ENCODE measurements around the gene AFG3L2. TPM values are rescaled to one million over a fixed set of nuclear protein-coding genes. Genes with fewer than 3 reads are reported as not detected.

Gene AFG3L2
- total and polyA plus RNA-seq, 2 of the 13 experiments (the other 11 are each of a cell fraction or from before 2014, with no cell fraction given): 28.6 to 86.9 TPM

DNA sequence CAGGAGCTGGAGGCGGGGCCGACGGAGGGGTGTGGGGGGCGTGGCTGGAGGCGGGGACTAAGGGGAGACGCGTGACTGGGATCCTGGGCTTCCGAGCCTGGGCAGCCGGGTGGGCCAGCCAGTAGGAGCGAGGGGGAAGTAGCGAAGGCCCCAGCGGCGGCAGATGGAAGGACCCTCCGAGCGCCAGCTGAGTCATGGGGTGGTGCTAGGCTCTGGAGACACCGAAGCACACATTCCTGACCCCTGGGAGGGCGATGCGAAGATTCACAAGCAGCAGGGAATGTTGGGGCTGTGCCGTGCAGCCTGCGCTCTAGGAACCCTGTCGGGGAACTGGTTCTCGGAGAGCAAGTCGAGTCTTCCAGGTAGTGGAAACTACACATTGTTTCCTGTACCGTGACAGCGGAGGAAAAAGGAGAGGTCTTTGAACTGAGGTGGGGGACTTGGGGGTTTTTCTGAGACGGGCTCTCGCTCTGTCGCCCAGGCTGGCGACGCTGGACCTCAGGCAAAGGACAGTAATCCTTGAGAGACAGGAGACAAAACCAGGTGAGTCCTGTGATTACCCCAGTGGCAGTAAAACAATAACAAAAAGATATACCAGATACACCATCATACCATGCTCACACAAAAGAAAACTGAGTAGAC, 650 bp upstream of the AFG3L2 start (continued):
- TF ChIP-seq ZBTB25 (CRISPR knock-in tag; IDR thresholded peaks at IDR 0.05): no peak; the same call in 1 of the 2 replicates
- TF ChIP-seq HOXA5 (CRISPR knock-in tag; IDR thresholded peaks at IDR 0.05): peak; percentile 21; the same call in 1 of the 2 replicates
- no peak for TF ChIP-seq HNRNPLL (IDR thresholded peaks at IDR 0.05; ENCODE audit: low read depth, low read length, poor library complexity, severe bottlenecking)
- TF ChIP-seq, protein P1, sequence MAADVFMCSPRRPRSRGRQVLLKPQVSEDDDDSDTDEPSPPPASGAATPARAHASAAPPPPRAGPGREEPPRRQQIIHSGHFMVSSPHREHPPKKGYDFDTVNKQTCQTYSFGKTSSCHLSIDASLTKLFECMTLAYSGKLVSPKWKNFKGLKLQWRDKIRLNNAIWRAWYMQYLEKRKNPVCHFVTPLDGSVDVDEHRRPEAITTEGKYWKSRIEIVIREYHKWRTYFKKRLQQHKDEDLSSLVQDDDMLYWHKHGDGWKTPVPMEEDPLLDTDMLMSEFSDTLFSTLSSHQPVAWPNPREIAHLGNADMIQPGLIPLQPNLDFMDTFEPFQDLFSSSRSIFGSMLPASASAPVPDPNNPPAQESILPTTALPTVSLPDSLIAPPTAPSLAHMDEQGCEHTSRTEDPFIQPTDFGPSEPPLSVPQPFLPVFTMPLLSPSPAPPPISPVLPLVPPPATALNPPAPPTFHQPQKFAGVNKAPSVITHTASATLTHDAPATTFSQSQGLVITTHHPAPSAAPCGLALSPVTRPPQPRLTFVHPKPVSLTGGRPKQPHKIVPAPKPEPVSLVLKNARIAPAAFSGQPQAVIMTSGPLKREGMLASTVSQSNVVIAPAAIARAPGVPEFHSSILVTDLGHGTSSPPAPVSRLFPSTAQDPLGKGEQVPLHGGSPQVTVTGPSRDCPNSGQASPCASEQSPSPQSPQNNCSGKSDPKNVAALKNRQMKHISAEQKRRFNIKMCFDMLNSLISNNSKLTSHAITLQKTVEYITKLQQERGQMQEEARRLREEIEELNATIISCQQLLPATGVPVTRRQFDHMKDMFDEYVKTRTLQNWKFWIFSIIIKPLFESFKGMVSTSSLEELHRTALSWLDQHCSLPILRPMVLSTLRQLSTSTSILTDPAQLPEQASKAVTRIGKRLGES (CRISPR knock-in tag; IDR thresholded peaks at IDR 0.05; ENCODE audit: borderline replicate concordance): no peak
- TF ChIP-seq FIP1L1 (IDR thresholded peaks at IDR 0.05; ENCODE audit: borderline replicate concordance, insufficient read depth, low read depth, low read length): no peak
- TF ChIP-seq, protein P2, sequence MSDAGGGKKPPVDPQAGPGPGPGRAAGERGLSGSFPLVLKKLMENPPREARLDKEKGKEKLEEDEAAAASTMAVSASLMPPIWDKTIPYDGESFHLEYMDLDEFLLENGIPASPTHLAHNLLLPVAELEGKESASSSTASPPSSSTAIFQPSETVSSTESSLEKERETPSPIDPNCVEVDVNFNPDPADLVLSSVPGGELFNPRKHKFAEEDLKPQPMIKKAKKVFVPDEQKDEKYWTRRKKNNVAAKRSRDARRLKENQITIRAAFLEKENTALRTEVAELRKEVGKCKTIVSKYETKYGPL (CRISPR knock-in tag; IDR thresholded peaks at IDR 0.05): no peak
- no peak for TF ChIP-seq ZFP36L1 (CRISPR knock-in tag; IDR thresholded peaks at IDR 0.05)
- TF ChIP-seq RNF2 (conservative IDR thresholded peaks at IDR 0.05; ENCODE audit: low read depth): no peak
- TF ChIP-seq, protein P3, sequence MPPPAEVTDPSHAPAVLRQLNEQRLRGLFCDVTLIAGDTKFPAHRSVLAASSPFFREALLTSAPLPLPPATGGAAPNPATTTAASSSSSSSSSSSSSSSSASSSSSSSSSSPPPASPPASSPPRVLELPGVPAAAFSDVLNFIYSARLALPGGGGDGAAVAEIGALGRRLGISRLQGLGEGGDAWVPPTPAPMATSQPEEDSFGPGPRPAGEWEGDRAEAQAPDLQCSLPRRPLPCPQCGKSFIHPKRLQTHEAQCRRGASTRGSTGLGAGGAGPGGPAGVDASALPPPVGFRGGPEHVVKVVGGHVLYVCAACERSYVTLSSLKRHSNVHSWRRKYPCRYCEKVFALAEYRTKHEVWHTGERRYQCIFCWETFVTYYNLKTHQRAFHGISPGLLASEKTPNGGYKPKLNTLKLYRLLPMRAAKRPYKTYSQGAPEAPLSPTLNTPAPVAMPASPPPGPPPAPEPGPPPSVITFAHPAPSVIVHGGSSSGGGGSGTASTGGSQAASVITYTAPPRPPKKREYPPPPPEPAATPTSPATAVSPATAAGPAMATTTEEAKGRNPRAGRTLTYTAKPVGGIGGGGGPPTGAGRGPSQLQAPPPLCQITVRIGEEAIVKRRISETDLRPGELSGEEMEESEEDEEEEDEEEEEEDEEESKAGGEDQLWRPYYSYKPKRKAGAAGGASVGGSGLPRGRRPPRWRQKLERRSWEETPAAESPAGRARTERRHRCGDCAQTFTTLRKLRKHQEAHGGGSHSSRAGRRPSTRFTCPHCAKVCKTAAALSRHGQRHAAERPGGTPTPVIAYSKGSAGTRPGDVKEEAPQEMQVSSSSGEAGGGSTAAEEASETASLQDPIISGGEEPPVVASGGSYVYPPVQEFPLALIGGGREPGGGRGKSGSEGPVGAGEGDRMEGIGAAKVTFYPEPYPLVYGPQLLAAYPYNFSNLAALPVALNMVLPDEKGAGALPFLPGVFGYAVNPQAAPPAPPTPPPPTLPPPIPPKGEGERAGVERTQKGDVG (CRISPR knock-in tag; IDR thresholded peaks at IDR 0.05; ENCODE audit: borderline replicate concordance): no peak
- no peak for TF ChIP-seq ZNF674 (CRISPR knock-in tag; IDR thresholded peaks at IDR 0.05; ENCODE audit: low read depth)
- TF ChIP-seq STAG1 (CRISPR knock-in tag; IDR thresholded peaks at IDR 0.05): no peak
- TF ChIP-seq HDAC6 (IDR thresholded peaks at IDR 0.05; ENCODE audit: low read depth, low read length): no peak
- TF ChIP-seq ZNF607 (CRISPR knock-in tag; IDR thresholded peaks at IDR 0.05; ENCODE audit: borderline replicate concordance): no peak; the same call in 1 of the 2 replicates
- no peak for TF ChIP-seq MATR3 (CRISPR knock-in tag; IDR thresholded peaks at IDR 0.05)
- peak; percentile 72 for TF ChIP-seq GABPB1 (CRISPR knock-in tag; IDR thresholded peaks at IDR 0.05)
- TF ChIP-seq ZBTB1 (CRISPR knock-in tag; IDR thresholded peaks at IDR 0.05; ENCODE audit: borderline replicate concordance): no peak

All from HepG2 (cell line).